ENCODE measurements around the gene ANO7.

The ANO7 gene

GRCh38 chr2:241267249-241268067, 79.0 kb downstream of the ANO7 start:
- no peak overlapping the region for H3K4me3 ChIP-seq (ENCODE audit: low read depth, low read length)
- no peak for TF ChIP-seq CTCF (IDR thresholded peaks at IDR 0.05; ENCODE audit: low read depth, low read length)
- no peak for DNase-seq (ENCODE audit: low read depth, low spot score)
- in situ Hi-C loops (cut with HindIII; ENCODE audit: low sequenced_read_pairs), result no loop called here

- TF ChIP-seq CTCF (IDR thresholded peaks at IDR 0.05; ENCODE audit: low read depth, low read length), result no peak
- no peak overlapping the region for H3K4me3 ChIP-seq (ENCODE audit: low read depth, low read length)
- in situ Hi-C loops (cut with HindIII; ENCODE audit: low sequenced_read_pairs), result no loop called here
- no peak for DNase-seq (ENCODE audit: low read depth, low spot score)
Observed at GRCh38 chr2:241268306-241268705, 79.8 kb downstream of the ANO7 start.

GRCh38 chr2:241268716-241269445, 80.4 kb downstream of the ANO7 start:
- TF ChIP-seq CTCF (IDR thresholded peaks at IDR 0.05; ENCODE audit: low read depth, low read length), result no peak
- in situ Hi-C loops (cut with HindIII; ENCODE audit: low sequenced_read_pairs), result no loop called here
- no peak overlapping the region for H3K4me3 ChIP-seq (ENCODE audit: low read depth, low read length)
- no peak for DNase-seq (ENCODE audit: low read depth, low spot score)

GRCh38 chr2:241269707-241270520, 81.4 kb downstream of the ANO7 start:
- in situ Hi-C loops (cut with HindIII; ENCODE audit: low sequenced_read_pairs), result no loop called here
- no peak for TF ChIP-seq CTCF (IDR thresholded peaks at IDR 0.05; ENCODE audit: low read depth, low read length)
- no peak for DNase-seq (ENCODE audit: low read depth, low spot score)
- H3K4me3 ChIP-seq (ENCODE audit: low read depth, low read length), result no peak overlapping the region

- no peak for DNase-seq (ENCODE audit: low read depth, low spot score)
- no peak for TF ChIP-seq CTCF (IDR thresholded peaks at IDR 0.05; ENCODE audit: low read depth, low read length)
- peak overlapping the region; percentile 61 for H3K4me3 ChIP-seq (ENCODE audit: low read depth, low read length)
- in situ Hi-C loops (cut with HindIII; ENCODE audit: low sequenced_read_pairs), result no loop called here
Observed at GRCh38 chr2:241270531-241270930, 82.1 kb downstream of the ANO7 start.

- no peak for TF ChIP-seq CTCF (IDR thresholded peaks at IDR 0.05; ENCODE audit: low read depth, low read length)
- in situ Hi-C loops (cut with HindIII; ENCODE audit: low sequenced_read_pairs), result no loop called here
- peak overlapping the region; percentile 61 for H3K4me3 ChIP-seq (ENCODE audit: low read depth, low read length)
- peak; percentile 81 for DNase-seq (ENCODE audit: low read depth, low spot score)
Observed at GRCh38 chr2:241271706-241272302, 83.3 kb downstream of the ANO7 start.

Data from astrocyte of the spinal cord (primary cell).